ENCODE measurements around the gene DHX16. TPM values are rescaled to one million over a fixed set of nuclear protein-coding genes. Genes with fewer than 3 reads are reported as not detected.

Gene DHX16
- total RNA-seq, 2 experiments from 2014 or later, result 27.1 to 37.5 TPM

DNA sequence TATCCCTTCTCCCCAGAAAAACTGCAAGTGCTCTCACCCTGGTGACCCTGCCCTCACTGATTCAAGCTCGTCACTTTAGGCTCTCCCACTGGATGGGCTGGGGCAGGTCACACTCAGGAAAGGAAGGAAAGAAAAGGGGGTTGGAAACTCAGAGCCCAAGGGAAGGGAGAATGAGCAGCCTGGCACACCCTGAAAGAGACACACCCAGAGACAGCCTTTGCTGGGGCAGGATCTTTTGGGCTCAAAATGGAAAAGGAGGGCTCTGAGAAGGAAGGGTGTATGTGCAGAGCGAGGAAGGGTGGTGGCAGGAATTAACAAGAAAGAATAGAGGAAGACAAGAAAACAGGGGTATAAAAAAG is 11.2 kb upstream of the DHX16 start:
- Histone ChIP-seq H3K4me2 (ENCODE audit: low read length) (peak overlapping the region; percentile 99), H3K4me1 (ENCODE audit: insufficient read depth, low read length, poor library complexity, severe bottlenecking) (peaks cover 40% of the 10 kb centered on the region), H3K9me2 (ENCODE audit: insufficient read depth, low read length) (no peaks in the 10 kb centered on the region), H3K79me2 (ENCODE audit: insufficient read depth, low read depth, low read length) (peaks cover 92% of the 10 kb centered on the region), H3K9me3 (ENCODE audit: low read length) (no peaks in the 10 kb centered on the region), H3K36me3 (ENCODE audit: insufficient read depth, low read length) (peaks cover 70% of the 10 kb centered on the region), H3K4me3 (ENCODE audit: low read depth, low read length, poor library complexity, severe bottlenecking) (peak overlapping the region; percentile 95), H2AFZ (ENCODE audit: low read length) (no peak overlapping the region), H3K27ac (ENCODE audit: low read depth, low read length, poor library complexity, severe bottlenecking) (peak overlapping the region; percentile 95), H4K20me1 (ENCODE audit: insufficient read depth, low read length) (peaks cover 13% of the 10 kb centered on the region; the same call in 1 of the 2 replicates)
- no TSS peak for BruUV-seq (replicated peaks)
- ChIA-PET CTCF (ENCODE audit: unreplicated experiment) (no interaction called here), POLR2A (interaction anchor here (0.8 to 2.7 kb wide), 2 partner anchors 9 to 36 kb away, joined by 5 to 14 read pairs; partner anchors contain the start of gene TUBB)
- intact Hi-C loops (cut with micrococcal nuclease; ENCODE audit: unreplicated experiment), result loop anchor here (10.0 kb wide), 1 partner anchor 811 kb away; the partner anchor contains the start of gene MICB
- TF ChIP-seq, protein P1, sequence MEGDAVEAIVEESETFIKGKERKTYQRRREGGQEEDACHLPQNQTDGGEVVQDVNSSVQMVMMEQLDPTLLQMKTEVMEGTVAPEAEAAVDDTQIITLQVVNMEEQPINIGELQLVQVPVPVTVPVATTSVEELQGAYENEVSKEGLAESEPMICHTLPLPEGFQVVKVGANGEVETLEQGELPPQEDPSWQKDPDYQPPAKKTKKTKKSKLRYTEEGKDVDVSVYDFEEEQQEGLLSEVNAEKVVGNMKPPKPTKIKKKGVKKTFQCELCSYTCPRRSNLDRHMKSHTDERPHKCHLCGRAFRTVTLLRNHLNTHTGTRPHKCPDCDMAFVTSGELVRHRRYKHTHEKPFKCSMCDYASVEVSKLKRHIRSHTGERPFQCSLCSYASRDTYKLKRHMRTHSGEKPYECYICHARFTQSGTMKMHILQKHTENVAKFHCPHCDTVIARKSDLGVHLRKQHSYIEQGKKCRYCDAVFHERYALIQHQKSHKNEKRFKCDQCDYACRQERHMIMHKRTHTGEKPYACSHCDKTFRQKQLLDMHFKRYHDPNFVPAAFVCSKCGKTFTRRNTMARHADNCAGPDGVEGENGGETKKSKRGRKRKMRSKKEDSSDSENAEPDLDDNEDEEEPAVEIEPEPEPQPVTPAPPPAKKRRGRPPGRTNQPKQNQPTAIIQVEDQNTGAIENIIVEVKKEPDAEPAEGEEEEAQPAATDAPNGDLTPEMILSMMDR (conservative IDR thresholded peaks at IDR 0.05; ENCODE audit: low read length), result no peak
- no peak for TF ChIP-seq EZH2phosphoT487 (IDR thresholded peaks at IDR 0.05; ENCODE audit: borderline replicate concordance, low read depth, low read length)
- no peak for DNase-seq (ENCODE audit: low spot score)

DNA sequence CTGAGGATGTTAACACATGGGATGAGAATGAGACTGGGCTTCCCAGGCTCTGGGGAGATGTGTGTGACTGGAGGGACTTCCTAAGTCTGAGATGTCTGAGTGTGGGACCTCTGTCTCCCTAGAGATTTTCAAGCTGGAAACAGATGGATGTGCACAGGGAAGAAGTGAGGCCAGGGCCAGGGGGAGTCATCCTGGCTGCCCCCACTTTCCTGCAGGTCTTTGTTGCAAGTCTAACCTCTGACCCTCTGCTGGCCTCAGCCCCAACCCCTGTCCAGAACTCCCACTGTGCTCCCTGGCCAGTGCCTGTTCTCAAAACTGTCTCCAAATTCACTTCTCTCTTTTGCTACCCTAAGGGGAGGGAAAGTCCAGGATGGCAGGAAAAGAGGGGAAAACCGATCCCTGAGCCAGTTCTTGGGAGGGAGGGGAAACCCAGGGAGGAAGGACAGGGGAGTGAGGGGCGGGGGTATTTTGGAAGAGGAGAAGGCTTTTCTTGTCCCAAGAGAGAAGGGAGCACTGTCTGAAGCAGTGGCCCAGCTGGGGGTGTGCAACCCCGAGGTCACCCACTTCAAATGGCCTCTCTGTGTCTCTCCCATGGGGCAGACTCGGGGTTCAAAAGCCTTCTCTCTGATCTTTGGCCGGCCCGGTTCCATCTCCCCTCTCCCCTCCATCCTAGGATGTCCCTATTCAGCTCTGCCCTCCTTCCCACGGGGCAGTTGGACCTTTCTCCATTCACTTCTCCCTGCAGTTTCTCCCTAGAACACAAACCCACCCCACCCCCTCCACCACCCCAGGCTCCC is 10.6 kb upstream of the DHX16 start:
- Histone ChIP-seq H2AFZ (ENCODE audit: low read length) (no peak overlapping the region), H3K4me2 (ENCODE audit: low read length) (peak overlapping the region; percentile 99), H3K9me3 (ENCODE audit: low read length) (no peaks in the 10 kb centered on the region), H3K79me2 (ENCODE audit: insufficient read depth, low read depth, low read length) (peaks cover 92% of the 10 kb centered on the region), H3K27ac (ENCODE audit: low read depth, low read length, poor library complexity, severe bottlenecking) (peak overlapping the region; percentile 95), H3K9me2 (ENCODE audit: insufficient read depth, low read length) (no peaks in the 10 kb centered on the region), H3K4me3 (ENCODE audit: low read depth, low read length, poor library complexity, severe bottlenecking) (peak overlapping the region; percentile 95), H4K20me1 (ENCODE audit: insufficient read depth, low read length) (peaks cover 17% of the 10 kb centered on the region; the same call in 1 of the 2 replicates), H3K4me1 (ENCODE audit: insufficient read depth, low read length, poor library complexity, severe bottlenecking) (peaks cover 39% of the 10 kb centered on the region), H3K36me3 (ENCODE audit: insufficient read depth, low read length) (peaks cover 76% of the 10 kb centered on the region)
- DNase-seq (ENCODE audit: low spot score), result peak; percentile 18
- ChIA-PET CTCF (ENCODE audit: unreplicated experiment) (no interaction called here), POLR2A (interaction anchor here (0.8 to 2.7 kb wide), 2 partner anchors 8 to 37 kb away, joined by 5 to 14 read pairs; partner anchors contain the start of gene TUBB)
- TF ChIP-seq, protein P1 (conservative IDR thresholded peaks at IDR 0.05; ENCODE audit: low read length), result no peak
- TF ChIP-seq EZH2phosphoT487 (IDR thresholded peaks at IDR 0.05; ENCODE audit: borderline replicate concordance, low read depth, low read length), result no peak
- no TSS peak for BruUV-seq (replicated peaks)
- intact Hi-C loops (cut with micrococcal nuclease; ENCODE audit: unreplicated experiment), result loop anchor here (10.0 kb wide), 1 partner anchor 811 kb away; the partner anchor contains the start of gene MICB

Data from OCI-LY7 (cell line).